CD14-positive monocyte (primary cell): ENCODE data around the gene DYNC1LI1. TPM values are rescaled to one million over a fixed set of nuclear protein-coding genes. Genes with fewer than 3 reads are reported as not detected.

Experiments
- DNase-seq, 3 donors: peaks; one replicate each; pipeline ENCODE4 v3.0.0-alpha.2; 2011 to 2022
- H2AFZ ChIP-seq: 2 replicates; pipeline ENCODE4 v1.6.0; 2012; ENCODE audit warnings: mild to moderate bottlenecking, low read depth, low read length, inconsistent platforms; ENCODE audit not compliant: insufficient read depth, poor library complexity, severe bottlenecking
- H3K27ac ChIP-seq, 2 donors: 1 replicate in 1 of 2; 2 replicates in 1 of 2; pipeline ENCODE4 v1.5.1; 2012 to 2013; ENCODE audit warnings: low read length in 2 of 2, control low read depth in 1 of 2, inconsistent platforms in 1 of 2, low read depth in 1 of 2, mild to moderate bottlenecking in 1 of 2
- H3K27me3 ChIP-seq, 2 donors: one replicate each; pipeline versions ENCODE4 v1.6.0 to v1.6.1; 2011 to 2013; ENCODE audit warnings: low read length in 2 of 2; ENCODE audit not compliant: control insufficient read depth in 2 of 2, insufficient read depth in 2 of 2
- H3K36me3 ChIP-seq, 2 donors: replicated peaks in 1 of 2; 1 replicate in 1 of 2; 2 replicates in 1 of 2; pipeline versions ENCODE4 v1.5.1 to v1.6.1; 2012 to 2013; ENCODE audit warnings: low read length in 2 of 2, control low read depth in 1 of 2, inconsistent platforms in 1 of 2, mild to moderate bottlenecking in 1 of 2; ENCODE audit not compliant: insufficient read depth in 2 of 2, control insufficient read depth in 1 of 2
- H3K4me1 ChIP-seq, 2 donors: 1 replicate in 1 of 2; 2 replicates in 1 of 2; pipeline versions ENCODE4 v1.5.1 to v1.6.1; 2012 to 2013; ENCODE audit warnings: low read length in 2 of 2, control low read depth in 1 of 2, inconsistent platforms in 1 of 2, mild to moderate bottlenecking in 1 of 2, moderate library complexity in 1 of 2; ENCODE audit not compliant: insufficient read depth in 2 of 2, control insufficient read depth in 1 of 2
- H3K4me2 ChIP-seq: replicated peaks from 2 replicates; pipeline ENCODE3; 2012; ENCODE audit warnings: low read length, moderate library complexity, mild to moderate bottlenecking; ENCODE audit not compliant: poor library complexity, severe bottlenecking; ENCODE audit errors: extremely low read depth
- H3K4me3 ChIP-seq, 3 experiments: fragments of 200-600 bp in 1 of 3; sonication (generic) in 1 of 3; replicated peaks in 1 of 3; 1 replicate in 2 of 3; 2 replicates in 1 of 3; pipeline ENCODE4 v1.5.1; 2011 to 2013; ENCODE audit warnings: low read length in 3 of 3, mild to moderate bottlenecking in 3 of 3, control low read depth in 2 of 3, low read depth in 2 of 3, inconsistent platforms in 1 of 3, moderate library complexity in 1 of 3
- H3K79me2 ChIP-seq: 2 replicates; pipeline ENCODE4 v1.6.0; 2012; ENCODE audit warnings: mild to moderate bottlenecking, control low read depth, inconsistent platforms, low read length, moderate library complexity; ENCODE audit not compliant: insufficient read depth
- H3K9ac ChIP-seq: 2 replicates; pipeline ENCODE4 v1.6.0; 2017; ENCODE audit warnings: low read length, mild to moderate bottlenecking; ENCODE audit not compliant: insufficient read depth, poor library complexity, severe bottlenecking
- H3K9me3 ChIP-seq, 2 donors: replicated peaks in 1 of 2; 1 replicate in 1 of 2; 2 replicates in 1 of 2; pipeline versions ENCODE4 v1.5.1 to v1.6.1; 2012 to 2013; ENCODE audit warnings: low read length in 2 of 2, control low read depth in 1 of 2; ENCODE audit not compliant: control insufficient read depth in 1 of 2, insufficient read depth in 1 of 2
- H4K20me1 ChIP-seq: 2 replicates; pipeline ENCODE4 v1.6.0; 2012; ENCODE audit warnings: mild to moderate bottlenecking, low read length, control low read depth, moderate library complexity; ENCODE audit not compliant: insufficient read depth
- H3K27ac Mint-ChIP-seq, 7 donors: one replicate each; pipeline ENCODE4 v1.8.0; 2020; ENCODE audit warnings: mild to moderate bottlenecking in 7 of 7, mixed read lengths in 7 of 7, moderate library complexity in 6 of 7, inconsistent platforms in 2 of 7
- H3K27me3 Mint-ChIP-seq, 3 donors: one replicate each; pipeline ENCODE4 v1.8.0; 2021 to 2022; ENCODE audit warnings: low read depth in 3 of 3, mild to moderate bottlenecking in 3 of 3, mixed read lengths in 3 of 3, moderate library complexity in 3 of 3, inconsistent platforms in 1 of 3
- H3K36me3 Mint-ChIP-seq, 2 donors: one replicate each; pipeline ENCODE4 v1.8.0; 2020; ENCODE audit warnings: mixed read lengths in 2 of 2, inconsistent platforms in 1 of 2, mild to moderate bottlenecking in 1 of 2
- H3K4me1 Mint-ChIP-seq: one replicate; pipeline ENCODE4 v1.8.0; 2020; ENCODE audit warnings: mild to moderate bottlenecking, mixed read lengths
- H3K4me3 Mint-ChIP-seq, 2 donors: one replicate each; pipeline ENCODE4 v1.8.0; 2020; ENCODE audit warnings: mild to moderate bottlenecking in 2 of 2, mixed read lengths in 2 of 2, moderate library complexity in 1 of 2
- H3K9me3 Mint-ChIP-seq, 7 donors: one replicate each; pipeline ENCODE4 v1.8.0; 2020 to 2022; ENCODE audit warnings: mixed read lengths in 7 of 7, mild to moderate bottlenecking in 6 of 7, moderate library complexity in 6 of 7, inconsistent platforms in 2 of 7
- WGBS: methylation state at CpG from one replicate; pipeline ENCODE4 v1.1.5; 2013; ENCODE audit warnings: missing lambda C conversion rate; ENCODE audit not compliant: insufficient coverage; 5-methylcytosine and 5-hydroxymethylcytosine counted together
- intact Hi-C, 2 donors: fragments of 100-400 bp; cut with micrococcal nuclease; formaldehyde crosslinking; loops; one replicate each; pipeline versions ENCODE4 v1.15.0 to v1.15.1; 2023
- polyA plus RNA-seq, 3 donors: library from polyadenylated mRNA; depleted of rRNA in 1 of 3; unstranded in 2 of 3; stranded (reverse) in 1 of 3; fragments of 300-500 nt in 2 of 3; fragments of >200 nt in 1 of 3; fragmentation: Illumina TruSeq in 2 of 3; gene quantifications; 1 replicate in 2 of 3; 2 replicates in 1 of 3; pipeline ENCODE4 v1.2.3, GENCODE V29; 2012 to 2021
- TF ChIP-seq, protein P1 (sequence below): fragments of 200-600 bp; IDR thresholded peaks from one replicate; pipeline ENCODE4 v1.8.0; 2022; ENCODE audit warnings: antibody characterized with exemption, mild to moderate bottlenecking

DYNC1LI1 gene
- polyA plus RNA-seq, 3 donors: 23.5 to 50.1 (median 46.8) TPM

DNA sequence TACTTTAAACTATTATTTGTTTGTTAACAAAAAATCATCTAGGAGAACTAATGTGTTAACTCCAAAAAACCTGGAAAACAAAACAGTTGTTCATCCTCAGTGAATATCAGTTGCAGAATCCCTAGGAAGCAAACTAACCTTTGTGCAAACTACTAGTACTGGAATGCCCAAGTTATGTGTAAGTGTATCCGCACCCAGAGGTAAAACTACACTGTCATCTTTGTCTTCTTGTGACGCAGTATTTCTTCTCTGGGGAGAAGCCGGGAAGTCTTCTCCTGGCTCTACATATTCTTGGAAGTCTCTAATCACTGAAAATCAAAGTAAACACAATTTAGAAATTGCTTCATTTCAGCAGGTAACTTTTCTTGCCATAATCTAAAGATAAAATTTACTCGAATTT lies 29.8 kb downstream of the DYNC1LI1 start:
- Histone ChIP-seq H3K9me3 (no peaks in the 10 kb centered on the region), H4K20me1 (peaks cover 46% of the 10 kb centered on the region), H3K79me2 (peaks cover 42% of the 10 kb centered on the region), H3K4me1 (no peaks in the 10 kb centered on the region), H3K4me3 (no peak overlapping the region), H3K4me2 (no peak overlapping the region), H3K27me3 (no peaks in the 10 kb centered on the region), H3K36me3 (peaks cover 26 to 72% of the 10 kb centered on the region in 2 donors), H3K27ac (no peak overlapping the region), H3K9ac (no peak overlapping the region), H2AFZ (no peak overlapping the region)
- Mint-ChIP-seq H3K4me1 (peaks cover 6% of the 10 kb centered on the region), H3K27me3 (no peaks in the 10 kb centered on the region), H3K4me3 (no peak overlapping the region), H3K27ac (no peak overlapping the region), H3K9me3 (peaks cover 0 to 2% (median 0%) of the 10 kb centered on the region in 7 donors), H3K36me3 (peaks cover 30 to 60% of the 10 kb centered on the region in 2 donors)
- DNase-seq: no peak
- no CpG with 5 or more reads among the region's 4 CpGs for WGBS
- intact Hi-C loops: no loop called here
- TF ChIP-seq, protein P1, sequence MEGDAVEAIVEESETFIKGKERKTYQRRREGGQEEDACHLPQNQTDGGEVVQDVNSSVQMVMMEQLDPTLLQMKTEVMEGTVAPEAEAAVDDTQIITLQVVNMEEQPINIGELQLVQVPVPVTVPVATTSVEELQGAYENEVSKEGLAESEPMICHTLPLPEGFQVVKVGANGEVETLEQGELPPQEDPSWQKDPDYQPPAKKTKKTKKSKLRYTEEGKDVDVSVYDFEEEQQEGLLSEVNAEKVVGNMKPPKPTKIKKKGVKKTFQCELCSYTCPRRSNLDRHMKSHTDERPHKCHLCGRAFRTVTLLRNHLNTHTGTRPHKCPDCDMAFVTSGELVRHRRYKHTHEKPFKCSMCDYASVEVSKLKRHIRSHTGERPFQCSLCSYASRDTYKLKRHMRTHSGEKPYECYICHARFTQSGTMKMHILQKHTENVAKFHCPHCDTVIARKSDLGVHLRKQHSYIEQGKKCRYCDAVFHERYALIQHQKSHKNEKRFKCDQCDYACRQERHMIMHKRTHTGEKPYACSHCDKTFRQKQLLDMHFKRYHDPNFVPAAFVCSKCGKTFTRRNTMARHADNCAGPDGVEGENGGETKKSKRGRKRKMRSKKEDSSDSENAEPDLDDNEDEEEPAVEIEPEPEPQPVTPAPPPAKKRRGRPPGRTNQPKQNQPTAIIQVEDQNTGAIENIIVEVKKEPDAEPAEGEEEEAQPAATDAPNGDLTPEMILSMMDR: no peak

DNA sequence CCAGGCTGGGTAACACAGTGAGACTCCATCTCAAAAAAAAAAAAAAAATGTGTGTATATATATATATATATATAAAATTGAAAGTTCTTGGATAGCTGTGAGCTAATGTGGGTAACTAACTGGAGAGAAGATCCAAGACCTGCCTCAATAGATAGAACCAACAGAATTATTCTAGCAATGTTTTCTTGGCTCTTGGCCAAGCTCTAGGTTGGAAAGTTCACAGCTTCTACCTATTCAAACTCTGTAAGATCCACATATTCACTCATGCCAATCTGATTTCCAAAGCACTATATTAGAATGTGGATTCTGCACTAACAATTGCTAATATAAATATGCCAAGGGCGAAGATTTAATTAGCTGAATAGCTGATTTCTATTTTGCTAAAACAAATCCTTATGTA lies 38.2 kb downstream of the DYNC1LI1 start:
- no peaks in the 10 kb centered on the region for H3K27me3 Mint-ChIP-seq
- H3K27ac Mint-ChIP-seq: no peak overlapping the region
- Histone ChIP-seq H2AFZ (no peak overlapping the region), H3K9me3 (no peaks in the 10 kb centered on the region), H3K36me3 (peaks cover 75 to 97% of the 10 kb centered on the region in 2 donors), H3K4me2 (no peak overlapping the region), H3K79me2 (no peaks in the 10 kb centered on the region), H3K9ac (no peak overlapping the region), H3K27me3 (no peaks in the 10 kb centered on the region), H3K4me1 (no peaks in the 10 kb centered on the region), H3K27ac (no peak overlapping the region), H4K20me1 (peaks cover 10% of the 10 kb centered on the region), H3K4me3 (no peak overlapping the region)
- WGBS: no CpG with 5 or more reads among the region's 1 CpG
- no peaks in the 10 kb centered on the region for H3K4me1 Mint-ChIP-seq
- H3K4me3 Mint-ChIP-seq: no peak overlapping the region
- TF ChIP-seq, protein P1: no peak
- peaks cover 61 to 78% of the 10 kb centered on the region in 2 donors for H3K36me3 Mint-ChIP-seq
- H3K9me3 Mint-ChIP-seq: no peaks in the 10 kb centered on the region
- DNase-seq: no peak
- intact Hi-C loops: no loop called here
